Neural cell (in vitro differentiated cells): ENCODE results near the gene POMGNT2. TPM values are rescaled to one million over a fixed set of nuclear protein-coding genes. Genes with fewer than 3 reads are reported as not detected.

Experiments used
- H2AFZ ChIP-seq: fragments of 200-600, 300-800 bp; sonication (generic), shearing (Covaris generic); 2 replicates; pipeline ENCODE4 v1.6.0; 2014; ENCODE audit warnings: low read depth, mild to moderate bottlenecking, antibody characterized with exemption, low read length, moderate library complexity
- H3F3A ChIP-seq: fragments of 200-600 bp; shearing (Covaris generic); 2 replicates; pipeline ENCODE4 v1.6.1; 2016; ENCODE audit warnings: mild to moderate bottlenecking, moderate library complexity, mixed read lengths, antibody characterized with exemption, low read length; ENCODE audit not compliant: insufficient read depth, poor library complexity, severe bottlenecking
- H3K27ac ChIP-seq: fragments of 200-600, 300-800 bp; sonication (generic), shearing (Covaris generic); 2 replicates; pipeline ENCODE4 v1.5.1; 2014; ENCODE audit warnings: mild to moderate bottlenecking, low read length, moderate library complexity
- H3K27me3 ChIP-seq: fragments of 300-800, 200-600 bp; sonication (generic), shearing (Covaris generic); 2 replicates; pipeline ENCODE4 v1.6.0; 2014; ENCODE audit warnings: mild to moderate bottlenecking, low read depth, low read length, moderate library complexity; ENCODE audit not compliant: insufficient read depth
- H3K36me3 ChIP-seq: fragments of 300-800, 200-600 bp; sonication (generic), shearing (Covaris generic); 2 replicates; pipeline ENCODE4 v1.5.1; 2014; ENCODE audit warnings: mild to moderate bottlenecking, antibody characterized with exemption, low read length, moderate library complexity; ENCODE audit not compliant: insufficient read depth
- H3K4me2 ChIP-seq: fragments of 300-800, 200-600 bp; sonication (generic), shearing (Covaris generic); 2 replicates; pipeline ENCODE4 v1.6.0; 2014; ENCODE audit warnings: mild to moderate bottlenecking, low read length
- H3K4me3 ChIP-seq: fragments of 300-800, 200-600 bp; sonication (generic), shearing (Covaris generic); 2 replicates; pipeline ENCODE4 v1.5.1; 2014; ENCODE audit warnings: mild to moderate bottlenecking, low read length, moderate library complexity
- H3K79me2 ChIP-seq: fragments of 200-600 bp; shearing (Covaris generic); replicated peaks from 2 replicates; pipeline ENCODE4 v1.6.0; 2014; ENCODE audit warnings: mild to moderate bottlenecking, low read length, moderate library complexity; ENCODE audit not compliant: insufficient read depth
- H3K9ac ChIP-seq: fragments of 300-800, 200-600 bp; sonication (generic), shearing (Covaris generic); 2 replicates; pipeline ENCODE4 v1.6.1; 2016; ENCODE audit warnings: mild to moderate bottlenecking, low read length, mixed read lengths
- H3K9me2 ChIP-seq: fragments of 200-600 bp; shearing (Covaris generic); 2 replicates; pipeline ENCODE4 v1.6.1; 2016; ENCODE audit warnings: mild to moderate bottlenecking, low read length, mixed read lengths; ENCODE audit not compliant: insufficient read depth
- H3K9me3 ChIP-seq: fragments of 200-600, 300-800 bp; sonication (generic), shearing (Covaris generic); 2 replicates; pipeline ENCODE4 v1.6.1; 2016; ENCODE audit warnings: mild to moderate bottlenecking, mixed run types, low read length, moderate library complexity, mixed read lengths
- H4K20me1 ChIP-seq: fragments of 200-600 bp; shearing (Covaris generic); 2 replicates; pipeline ENCODE4 v1.6.1; 2016; ENCODE audit warnings: mild to moderate bottlenecking, mixed run types; ENCODE audit not compliant: insufficient read depth
- CTCF ChIP-seq: fragments of 450-650 bp; IDR thresholded peaks from 2 replicates; pipeline ENCODE4 v1.5.1; 2014; ENCODE audit warnings: antibody characterized with exemption, mild to moderate bottlenecking, moderate library complexity; ENCODE audit not compliant: poor library complexity, severe bottlenecking
- EP300 ChIP-seq: fragments of 450-650 bp; conservative IDR thresholded peaks from 2 replicates; pipeline ENCODE4 v1.6.1; 2014; ENCODE audit warnings: antibody characterized with exemption, mild to moderate bottlenecking, moderate library complexity; ENCODE audit not compliant: poor library complexity, severe bottlenecking
- EZH2 ChIP-seq: fragments of 200-600, 300-800 bp; shearing (Covaris generic), sonication (generic); IDR thresholded peaks from 2 replicates; pipeline ENCODE4 v1.6.1; 2014; ENCODE audit warnings: antibody characterized with exemption, low read length, borderline replicate concordance, mild to moderate bottlenecking; ENCODE audit not compliant: insufficient read depth, poor library complexity, severe bottlenecking
- MXI1 ChIP-seq: fragments of 450-650 bp; conservative IDR thresholded peaks from 2 replicates; pipeline ENCODE4 v1.6.1; 2014; ENCODE audit warnings: antibody characterized with exemption, mild to moderate bottlenecking; ENCODE audit not compliant: poor library complexity, severe bottlenecking
- POLR2AphosphoS5 ChIP-seq: IDR thresholded peaks from 2 replicates; pipeline ENCODE4 v1.6.1; 2012
- RAD21 ChIP-seq: fragments of 450-650 bp; conservative IDR thresholded peaks from 2 replicates; pipeline ENCODE4 v1.6.1; 2014; ENCODE audit warnings: antibody characterized with exemption, mild to moderate bottlenecking, moderate library complexity
- REST ChIP-seq: IDR thresholded peaks from 2 replicates; pipeline ENCODE4 v1.6.1; 2012; ENCODE audit warnings: borderline replicate concordance
- SMC3 ChIP-seq: fragments of 450-650 bp; conservative IDR thresholded peaks from 2 replicates; pipeline ENCODE4 v1.6.1; 2014; ENCODE audit warnings: antibody characterized with exemption, mild to moderate bottlenecking, moderate library complexity; ENCODE audit not compliant: poor library complexity
- TAF1 ChIP-seq: IDR thresholded peaks from 2 replicates; pipeline ENCODE4 v1.6.1; 2012; ENCODE audit warnings: low read depth
- polyA plus RNA-seq: library from polyadenylated mRNA; depleted of rRNA; stranded (reverse); fragments of >200 nt; gene quantifications from 2 replicates; pipeline ENCODE4 v1.2.3, GENCODE V29; 2014

POMGNT2 gene
- polyA plus RNA-seq, 1 donor from 2014 or later: 25.7 TPM

GRCh38 chr3:43043071-43043766 is 62.7 kb downstream of the POMGNT2 start:
- H2AFZ ChIP-seq: no peak overlapping the region
- no peaks in the 10 kb centered on the region for H3K9me2 ChIP-seq
- H3K27ac ChIP-seq: no peak overlapping the region
- H4K20me1 ChIP-seq: no peaks in the 10 kb centered on the region
- no peak overlapping the region for H3K4me2 ChIP-seq
- no peak for TF ChIP-seq REST
- TF ChIP-seq TAF1: no peak
- TF ChIP-seq RAD21: no peak
- TF ChIP-seq EZH2: no peak
- TF ChIP-seq EP300: no peak
- no peak for TF ChIP-seq CTCF
- TF ChIP-seq SMC3: no peak
- no peak for TF ChIP-seq MXI1
- no peak for TF ChIP-seq POLR2AphosphoS5
- H3K9me3 ChIP-seq: no peaks in the 10 kb centered on the region
- H3K36me3 ChIP-seq: no peaks in the 10 kb centered on the region
- H3F3A ChIP-seq: no peaks in the 10 kb centered on the region
- no peaks in the 10 kb centered on the region for H3K79me2 ChIP-seq
- H3K27me3 ChIP-seq: no peaks in the 10 kb centered on the region
- no peak overlapping the region for H3K4me3 ChIP-seq
- no peak overlapping the region for H3K9ac ChIP-seq

GRCh38 chr3:43041517-43041916 is 64.4 kb downstream of the POMGNT2 start:
- H3K79me2 ChIP-seq: no peaks in the 10 kb centered on the region
- H3K9ac ChIP-seq: no peak overlapping the region
- no peaks in the 10 kb centered on the region for H3K9me2 ChIP-seq
- no peak overlapping the region for H2AFZ ChIP-seq
- no peaks in the 10 kb centered on the region for H3K9me3 ChIP-seq
- no peak overlapping the region for H3K27ac ChIP-seq
- H3F3A ChIP-seq: no peaks in the 10 kb centered on the region
- H4K20me1 ChIP-seq: no peaks in the 10 kb centered on the region
- H3K4me2 ChIP-seq: no peak overlapping the region
- no peaks in the 10 kb centered on the region for H3K27me3 ChIP-seq
- no peaks in the 10 kb centered on the region for H3K36me3 ChIP-seq
- TF ChIP-seq CTCF (no peak), TAF1 (no peak), MXI1 (no peak), REST (no peak), EP300 (no peak), POLR2AphosphoS5 (no peak), RAD21 (no peak), EZH2 (no peak), SMC3 (no peak)
- no peak overlapping the region for H3K4me3 ChIP-seq
